ENCODE data around the gene GPR173. TPM values are rescaled to one million over a fixed set of nuclear protein-coding genes. Genes with fewer than 3 reads are reported as not detected.

Gene GPR173
- total and polyA plus RNA-seq, 9 of the 15 experiments (the other 6 are each of a cell fraction or from before 2014, with no cell fraction given), result 0.01 TPM; not detected in 8

DNA sequence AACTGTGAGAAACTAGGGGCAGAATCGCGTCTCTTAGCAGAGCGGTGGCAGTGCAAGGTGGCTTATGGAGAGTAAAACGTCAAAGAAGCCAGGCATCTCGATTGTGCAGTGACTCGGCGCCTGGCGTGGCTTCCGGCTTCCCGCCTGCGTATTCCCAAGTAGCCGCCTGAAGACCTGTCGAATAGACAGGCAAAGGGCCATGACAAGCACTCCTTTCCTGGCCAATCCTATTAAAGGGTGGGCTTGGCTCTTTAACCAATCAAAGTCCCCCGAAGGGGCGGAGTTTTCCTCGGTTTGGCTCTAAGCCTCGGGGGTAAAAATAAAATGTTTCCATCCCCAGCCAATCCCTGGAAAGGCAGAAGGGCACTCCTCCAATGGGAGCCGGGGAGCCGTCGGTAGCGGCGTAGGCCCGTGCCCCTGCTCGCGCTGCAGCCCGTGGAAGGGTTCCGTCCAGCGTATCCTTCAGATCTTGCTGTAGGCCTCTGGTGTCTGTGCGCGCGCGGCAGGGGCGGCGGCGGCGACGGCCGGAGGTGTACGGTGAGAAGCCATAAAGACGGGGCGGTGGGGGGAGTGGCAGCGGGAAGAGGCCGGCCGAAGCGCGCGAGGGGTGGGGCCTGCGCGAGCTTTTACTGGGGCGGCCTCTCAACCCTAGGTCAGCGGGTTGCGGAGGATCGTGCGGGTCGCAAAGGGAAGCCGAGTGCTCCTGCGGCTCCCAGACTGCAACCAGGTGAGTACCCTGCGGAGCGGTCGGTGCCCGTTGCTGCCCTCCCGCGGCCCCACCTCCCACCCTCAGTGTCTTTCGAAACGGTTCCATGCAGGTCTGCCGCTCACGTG, 45.4 kb downstream of the GPR173 start, which contains the start of gene KANTR (continued):
- TF ChIP-seq USF2 (CRISPR knock-in tag; IDR thresholded peaks at IDR 0.05) (no peak), ZNF124 (CRISPR knock-in tag; IDR thresholded peaks at IDR 0.05) (no peak), EHMT2 (IDR thresholded peaks at IDR 0.05) (no peak), SP2 (IDR thresholded peaks at IDR 0.05; ENCODE audit: extremely low read depth, low read depth, low read length, poor library complexity, severe bottlenecking) (peak; percentile 21), TCF7L2 (IDR thresholded peaks at IDR 0.05; ENCODE audit: low read depth, low read length) (no peak), ZBTB1 (CRISPR knock-in tag; IDR thresholded peaks at IDR 0.05; ENCODE audit: borderline replicate concordance, low read depth) (no peak), TAF7 (tag; IDR thresholded peaks at IDR 0.05) (no peak), ZNF76 (CRISPR knock-in tag; IDR thresholded peaks at IDR 0.05; ENCODE audit: borderline replicate concordance) (no peak), ZNF609 (CRISPR knock-in tag; IDR thresholded peaks at IDR 0.05; ENCODE audit: borderline replicate concordance) (no peak), ZNF551 (CRISPR knock-in tag; IDR thresholded peaks at IDR 0.05) (no peak), ZNF41 (CRISPR knock-in tag; conservative IDR thresholded peaks at IDR 0.05) (no peak), MEF2D (tag; conservative IDR thresholded peaks at IDR 0.05; ENCODE audit: low read depth) (no peak)
- TF ChIP-seq, protein P1, sequence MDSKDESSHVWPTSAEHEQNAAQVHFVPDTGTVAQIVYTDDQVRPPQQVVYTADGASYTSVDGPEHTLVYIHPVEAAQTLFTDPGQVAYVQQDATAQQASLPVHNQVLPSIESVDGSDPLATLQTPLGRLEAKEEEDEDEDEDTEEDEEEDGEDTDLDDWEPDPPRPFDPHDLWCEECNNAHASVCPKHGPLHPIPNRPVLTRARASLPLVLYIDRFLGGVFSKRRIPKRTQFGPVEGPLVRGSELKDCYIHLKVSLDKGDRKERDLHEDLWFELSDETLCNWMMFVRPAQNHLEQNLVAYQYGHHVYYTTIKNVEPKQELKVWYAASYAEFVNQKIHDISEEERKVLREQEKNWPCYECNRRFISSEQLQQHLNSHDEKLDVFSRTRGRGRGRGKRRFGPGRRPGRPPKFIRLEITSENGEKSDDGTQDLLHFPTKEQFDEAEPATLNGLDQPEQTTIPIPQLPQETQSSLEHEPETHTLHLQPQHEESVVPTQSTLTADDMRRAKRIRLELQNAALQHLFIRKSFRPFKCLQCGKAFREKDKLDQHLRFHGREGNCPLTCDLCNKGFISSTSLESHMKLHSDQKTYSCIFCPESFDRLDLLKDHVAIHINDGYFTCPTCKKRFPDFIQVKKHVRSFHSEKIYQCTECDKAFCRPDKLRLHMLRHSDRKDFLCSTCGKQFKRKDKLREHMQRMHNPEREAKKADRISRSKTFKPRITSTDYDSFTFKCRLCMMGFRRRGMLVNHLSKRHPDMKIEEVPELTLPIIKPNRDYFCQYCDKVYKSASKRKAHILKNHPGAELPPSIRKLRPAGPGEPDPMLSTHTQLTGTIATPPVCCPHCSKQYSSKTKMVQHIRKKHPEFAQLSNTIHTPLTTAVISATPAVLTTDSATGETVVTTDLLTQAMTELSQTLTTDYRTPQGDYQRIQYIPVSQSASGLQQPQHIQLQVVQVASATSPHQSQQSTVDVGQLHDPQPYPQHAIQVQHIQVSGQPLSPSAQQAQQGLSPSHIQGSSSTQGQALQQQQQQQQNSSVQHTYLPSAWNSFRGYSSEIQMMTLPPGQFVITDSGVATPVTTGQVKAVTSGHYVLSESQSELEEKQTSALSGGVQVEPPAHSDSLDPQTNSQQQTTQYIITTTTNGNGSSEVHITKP (IDR thresholded peaks at IDR 0.05; ENCODE audit: partially characterized antibody), result no peak
- TF ChIP-seq, protein P2, sequence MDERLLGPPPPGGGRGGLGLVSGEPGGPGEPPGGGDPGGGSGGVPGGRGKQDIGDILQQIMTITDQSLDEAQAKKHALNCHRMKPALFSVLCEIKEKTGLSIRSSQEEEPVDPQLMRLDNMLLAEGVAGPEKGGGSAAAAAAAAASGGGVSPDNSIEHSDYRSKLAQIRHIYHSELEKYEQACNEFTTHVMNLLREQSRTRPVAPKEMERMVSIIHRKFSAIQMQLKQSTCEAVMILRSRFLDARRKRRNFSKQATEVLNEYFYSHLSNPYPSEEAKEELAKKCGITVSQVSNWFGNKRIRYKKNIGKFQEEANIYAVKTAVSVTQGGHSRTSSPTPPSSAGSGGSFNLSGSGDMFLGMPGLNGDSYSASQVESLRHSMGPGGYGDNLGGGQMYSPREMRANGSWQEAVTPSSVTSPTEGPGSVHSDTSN (CRISPR knock-in tag; IDR thresholded peaks at IDR 0.05; ENCODE audit: low read depth), result no peak
- TF ChIP-seq, protein P2 (tag; conservative IDR thresholded peaks at IDR 0.05; ENCODE audit: low read depth), result no peak

Data from K562 (cell line).